Activated CD4-positive, alpha-beta T cell treated with anti-CD3 and anti-CD28 coated beads, Interleukin-2, Interleukin-6, amounts not matched to agents 100 ng/mL and 50 ng/mL, durations not matched to agents 16 hours and 8 hours (primary cell): ENCODE results near the gene ACTR3.

Experiments used
- DNase-seq: peaks from one replicate; pipeline ENCODE4 v3.0.0-alpha.2; 2020

ACTR3 gene

GRCh38 chr2:113876503-113877387 lies 13.1 kb upstream of the ACTR3 start:
- DNase-seq: peak; percentile 76

GRCh38 chr2:113877711-113878598 lies 11.9 kb upstream of the ACTR3 start:
- DNase-seq: peak; percentile 38

- no peak for DNase-seq
Measured at GRCh38 chr2:113878743-113879142, 11.1 kb upstream of the ACTR3 start.

- DNase-seq: no peak
Measured at GRCh38 chr2:113879457-113879856, 10.4 kb upstream of the ACTR3 start.

- peak; percentile 89 for DNase-seq
Measured at GRCh38 chr2:113886479-113887008, 3.3 kb upstream of the ACTR3 start.

- DNase-seq: peak; percentile 62
Measured at GRCh38 chr2:113887009-113887792, 2.7 kb upstream of the ACTR3 start.

GRCh38 chr2:113888641-113889470 lies 1.0 kb upstream of the ACTR3 start:
- DNase-seq: no peak

- peak; percentile 85 for DNase-seq
Measured at GRCh38 chr2:113890253-113891235, 655 bp downstream of the ACTR3 start.

- no peak for DNase-seq
Measured at GRCh38 chr2:113891265-113891959, 1.5 kb downstream of the ACTR3 start.

GRCh38 chr2:113892004-113892710 lies 2.3 kb downstream of the ACTR3 start:
- DNase-seq: no peak

GRCh38 chr2:113894156-113894743 lies 4.4 kb downstream of the ACTR3 start:
- DNase-seq: peak; percentile 43

GRCh38 chr2:113895301-113895700 lies 5.4 kb downstream of the ACTR3 start:
- DNase-seq: peak; percentile 42

- no peak for DNase-seq
Measured at GRCh38 chr2:113895819-113896563, 6.1 kb downstream of the ACTR3 start.

- no peak for DNase-seq
Measured at GRCh38 chr2:113896791-113897190, 6.9 kb downstream of the ACTR3 start.

GRCh38 chr2:113898081-113898480 lies 8.2 kb downstream of the ACTR3 start:
- no peak for DNase-seq

GRCh38 chr2:113899166-113899565 lies 9.3 kb downstream of the ACTR3 start:
- DNase-seq: no peak

GRCh38 chr2:113901943-113902342 lies 12.1 kb downstream of the ACTR3 start:
- no peak for DNase-seq

GRCh38 chr2:113905886-113906285 lies 16.0 kb downstream of the ACTR3 start:
- no peak for DNase-seq
